Activated CD4-positive, alpha-beta T cell treated with anti-CD3 and anti-CD28 coated beads, Interleukin-2, amount 10 ng/mL, durations not matched to agents 24 days and 14 days (primary cell): ENCODE measurements around the gene EBF3. TPM values are rescaled to one million over a fixed set of nuclear protein-coding genes. Genes with fewer than 3 reads are reported as not detected.
A peak's percentile ranks its signal among the peaks of the same experiment; 100 is the strongest.

ENCODE experiments used
- DNase-seq: peaks from one replicate; pipeline ENCODE4 v3.0.0; 2022
- H3K27ac Mint-ChIP-seq: one replicate; pipeline ENCODE4 v1.8.0; 2022; ENCODE audit warnings: mild to moderate bottlenecking, mixed read lengths
- H3K27me3 Mint-ChIP-seq: one replicate; pipeline ENCODE4 v1.8.0; 2022; ENCODE audit warnings: mixed read lengths
- H3K36me3 Mint-ChIP-seq: one replicate; pipeline ENCODE4 v1.8.0; 2022; ENCODE audit warnings: low read depth, mild to moderate bottlenecking, mixed read lengths
- H3K4me1 Mint-ChIP-seq: one replicate; pipeline ENCODE4 v1.8.0; 2021; ENCODE audit warnings: mixed read lengths
- H3K4me3 Mint-ChIP-seq: one replicate; pipeline ENCODE4 v1.8.0; 2022; ENCODE audit warnings: mild to moderate bottlenecking, moderate library complexity, mixed read lengths
- H3K9me3 Mint-ChIP-seq: one replicate; pipeline ENCODE4 v1.8.0; 2021; ENCODE audit warnings: mixed read lengths
- intact Hi-C: fragments of 100-400 bp; cut with micrococcal nuclease; formaldehyde crosslinking; loops from one replicate; pipeline ENCODE4 v1.15.1; 2023
- total RNA-seq: library from RNA; stranded (reverse); gene quantifications from 2 replicates; pipeline ENCODE4 v1.2.3, GENCODE V29; 2022

The EBF3 gene, protein sequence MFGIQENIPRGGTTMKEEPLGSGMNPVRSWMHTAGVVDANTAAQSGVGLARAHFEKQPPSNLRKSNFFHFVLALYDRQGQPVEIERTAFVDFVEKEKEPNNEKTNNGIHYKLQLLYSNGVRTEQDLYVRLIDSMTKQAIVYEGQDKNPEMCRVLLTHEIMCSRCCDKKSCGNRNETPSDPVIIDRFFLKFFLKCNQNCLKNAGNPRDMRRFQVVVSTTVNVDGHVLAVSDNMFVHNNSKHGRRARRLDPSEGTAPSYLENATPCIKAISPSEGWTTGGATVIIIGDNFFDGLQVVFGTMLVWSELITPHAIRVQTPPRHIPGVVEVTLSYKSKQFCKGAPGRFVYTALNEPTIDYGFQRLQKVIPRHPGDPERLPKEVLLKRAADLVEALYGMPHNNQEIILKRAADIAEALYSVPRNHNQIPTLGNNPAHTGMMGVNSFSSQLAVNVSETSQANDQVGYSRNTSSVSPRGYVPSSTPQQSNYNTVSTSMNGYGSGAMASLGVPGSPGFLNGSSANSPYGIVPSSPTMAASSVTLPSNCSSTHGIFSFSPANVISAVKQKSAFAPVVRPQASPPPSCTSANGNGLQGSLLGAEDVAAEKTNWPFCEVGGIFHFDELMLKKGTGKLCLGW
- not detected in 2 replicates for total RNA-seq

GRCh38 chr10:129963641-129964501 is at the start of gene EBF3:
EBF3 (minus strand) TSS chr10:129964274; CDS start chr10:129963768, 506 bp downstream.
- peak within 1 kb of the TSS; percentile 72 for H3K4me3 Mint-ChIP-seq
- peaks cover 8% of the 10 kb centered on the region for H3K4me1 Mint-ChIP-seq
- H3K27ac Mint-ChIP-seq: peak within 1 kb of the TSS; percentile 66
- peaks cover 10% of the 10 kb centered on the region for H3K36me3 Mint-ChIP-seq
- DNase-seq: peak; percentile 81
- intact Hi-C loops: loop anchor here (5.0 kb wide), 1 partner anchor 148 kb away; the partner anchor contains the start of gene C10orf143
- H3K9me3 Mint-ChIP-seq: peaks cover 4% of the 10 kb centered on the region
- peaks cover 57% of the 10 kb centered on the region for H3K27me3 Mint-ChIP-seq

DNA sequence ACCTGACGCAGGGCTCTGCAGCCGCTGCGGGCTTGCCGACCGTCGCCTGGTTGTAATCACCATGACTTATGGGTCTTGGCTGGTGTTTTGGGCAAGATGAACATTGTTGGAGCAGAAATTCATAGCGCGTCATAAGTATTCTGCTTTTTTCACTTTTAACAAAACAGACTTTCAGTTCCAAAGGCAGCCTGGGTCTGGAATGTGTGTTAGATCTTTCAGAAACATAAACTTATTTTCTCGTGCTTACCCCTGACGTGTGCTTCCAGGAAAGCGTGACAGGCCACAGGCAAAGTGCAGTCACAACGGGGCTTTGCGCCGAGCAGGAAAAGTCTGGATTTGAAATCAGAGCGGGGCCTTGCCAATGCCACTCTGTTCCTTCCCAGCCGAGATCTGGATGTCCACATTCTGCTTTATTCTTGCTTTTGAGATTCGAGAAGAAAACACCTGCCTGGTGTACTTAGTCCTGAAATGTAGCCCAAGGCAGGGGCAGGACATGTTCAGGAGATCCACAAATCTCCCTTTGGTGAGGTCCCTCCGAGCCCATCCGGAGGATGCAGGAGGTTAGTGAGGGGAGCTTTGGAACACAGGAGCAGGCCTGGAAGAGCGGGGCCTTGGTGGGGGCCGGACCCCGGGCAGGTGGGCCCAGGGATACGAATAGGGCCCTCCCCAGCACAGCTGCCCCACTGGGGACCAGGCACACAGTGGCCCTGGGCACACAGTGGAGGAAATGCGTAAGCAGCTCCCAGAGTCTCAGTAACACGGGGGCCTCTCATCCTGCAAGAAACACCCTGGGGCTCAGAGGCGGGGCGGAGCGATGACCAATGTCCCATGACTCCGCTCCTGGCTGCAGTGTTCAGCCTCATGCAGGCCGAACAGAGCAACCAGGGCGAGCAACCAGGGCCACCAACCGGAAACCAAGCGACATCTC is 49.5 kb upstream of the EBF3 start:
- Mint-ChIP-seq H3K27me3 (no peaks in the 10 kb centered on the region), H3K36me3 (no peaks in the 10 kb centered on the region), H3K27ac (no peak overlapping the region), H3K4me3 (no peak overlapping the region), H3K4me1 (peaks cover 6% of the 10 kb centered on the region), H3K9me3 (no peaks in the 10 kb centered on the region)
- no peak for DNase-seq
- intact Hi-C loops: no loop called here

DNA sequence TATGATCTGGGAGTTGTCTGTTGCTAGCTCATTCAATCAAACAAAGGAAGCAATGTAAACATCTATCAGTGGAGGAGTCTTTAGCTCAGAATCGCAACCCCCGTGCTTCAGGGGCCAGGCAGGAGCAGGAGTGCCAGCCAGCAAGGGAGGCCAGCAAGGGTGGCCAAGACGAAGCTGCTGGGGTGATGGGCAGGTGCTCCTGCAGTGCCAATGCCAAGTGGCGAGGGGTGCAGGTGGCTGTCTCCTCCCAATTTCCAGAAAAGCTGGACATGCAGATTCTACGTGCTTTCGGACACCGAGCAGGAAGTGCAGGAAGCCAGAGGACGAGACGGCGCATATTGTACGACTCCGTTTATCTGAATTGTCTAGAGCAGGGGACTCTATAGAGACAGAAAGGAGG is 48.1 kb upstream of the EBF3 start:
- Mint-ChIP-seq H3K36me3 (no peaks in the 10 kb centered on the region), H3K4me1 (no peaks in the 10 kb centered on the region), H3K9me3 (no peaks in the 10 kb centered on the region), H3K27ac (no peak overlapping the region), H3K4me3 (no peak overlapping the region), H3K27me3 (peaks cover 4% of the 10 kb centered on the region)
- peak; percentile 30 for DNase-seq
- intact Hi-C loops: no loop called here

- no peaks in the 10 kb centered on the region for H3K4me1 Mint-ChIP-seq
- H3K9me3 Mint-ChIP-seq: no peaks in the 10 kb centered on the region
- H3K27ac Mint-ChIP-seq: no peak overlapping the region
- peaks cover 6% of the 10 kb centered on the region for H3K27me3 Mint-ChIP-seq
- no peak overlapping the region for H3K4me3 Mint-ChIP-seq
- peak; percentile 34 for DNase-seq
- intact Hi-C loops: no loop called here
- no peaks in the 10 kb centered on the region for H3K36me3 Mint-ChIP-seq
Observed at GRCh38 chr10:130010653-130011052, 46.6 kb upstream of the EBF3 start.

GRCh38 chr10:130009228-130009627 is 45.2 kb upstream of the EBF3 start:
- no peaks in the 10 kb centered on the region for H3K36me3 Mint-ChIP-seq

DNA sequence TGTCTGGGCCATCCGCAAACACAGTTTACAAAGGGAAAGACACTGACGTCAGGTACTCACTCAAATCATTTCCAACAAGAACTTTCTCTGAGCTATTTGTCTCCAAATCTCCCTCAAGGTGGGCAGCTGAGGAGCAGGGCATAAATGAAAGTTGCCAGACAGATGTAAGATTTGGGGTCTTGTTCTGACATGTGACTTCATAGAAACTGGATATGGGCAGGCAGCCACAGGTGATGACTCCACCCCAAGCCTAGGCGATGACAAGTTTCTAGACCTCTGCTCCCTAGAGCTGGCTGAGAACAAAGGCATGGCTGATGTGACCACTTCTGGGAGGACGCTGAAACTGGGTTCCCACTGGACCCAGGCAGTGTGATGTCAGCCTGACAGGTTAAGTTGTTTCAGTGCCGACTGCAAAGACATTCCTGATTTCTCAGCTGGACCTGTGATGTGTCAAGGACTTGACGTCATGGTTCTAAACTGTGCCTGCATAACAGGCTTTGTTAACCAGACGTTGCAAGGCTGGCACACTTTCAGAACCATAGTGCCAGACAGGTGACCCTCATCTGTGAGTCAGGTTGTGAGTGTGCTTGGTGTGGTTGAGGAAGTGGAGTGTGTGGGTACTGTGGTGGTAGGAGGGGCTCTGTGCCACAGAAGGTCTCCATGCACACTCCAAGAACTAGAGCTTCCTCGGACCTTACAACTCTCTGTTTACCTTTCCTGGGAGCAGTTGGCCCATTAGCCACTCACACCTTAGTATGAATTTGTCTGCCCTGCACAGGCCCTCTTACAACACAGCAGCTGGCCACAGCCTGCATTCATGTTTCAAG is 39.9 kb upstream of the EBF3 start:
- no peaks in the 10 kb centered on the region for H3K9me3 Mint-ChIP-seq
- H3K4me1 Mint-ChIP-seq: no peaks in the 10 kb centered on the region
- intact Hi-C loops: no loop called here
- H3K27ac Mint-ChIP-seq: no peak overlapping the region
- no peak overlapping the region for H3K4me3 Mint-ChIP-seq
- H3K36me3 Mint-ChIP-seq: no peaks in the 10 kb centered on the region
- peak; percentile 35 for DNase-seq
- peaks cover 6% of the 10 kb centered on the region for H3K27me3 Mint-ChIP-seq

More at GRCh38 chr10:130009228-130009627, 45.2 kb upstream of the EBF3 start:
- Mint-ChIP-seq H3K9me3 (no peaks in the 10 kb centered on the region), H3K4me3 (no peak overlapping the region), H3K27ac (no peak overlapping the region), H3K4me1 (no peaks in the 10 kb centered on the region), H3K27me3 (peaks cover 6% of the 10 kb centered on the region)
- peak; percentile 34 for DNase-seq
- intact Hi-C loops: no loop called here

DNA sequence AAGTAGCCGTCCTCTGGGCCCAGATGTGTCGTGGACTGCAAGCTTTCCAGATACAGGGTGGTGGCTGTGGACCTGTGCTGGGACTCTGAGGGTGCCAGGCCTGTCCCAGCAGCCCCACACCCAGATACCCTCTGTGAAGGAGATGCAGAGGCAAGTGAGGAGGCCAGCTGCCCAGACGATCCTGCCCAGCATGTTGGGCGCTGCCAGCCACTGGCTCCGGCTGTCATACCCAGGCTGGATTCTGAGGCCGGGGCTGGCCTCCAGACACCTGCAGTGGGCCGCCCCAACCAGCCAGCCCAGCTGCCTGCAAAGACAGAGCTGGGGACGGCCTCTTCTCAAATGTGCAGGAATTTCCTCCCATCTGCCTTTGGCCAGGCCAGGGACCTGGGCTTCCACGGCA is 39.1 kb upstream of the EBF3 start:
- H3K27me3 Mint-ChIP-seq: peaks cover 8% of the 10 kb centered on the region

GRCh38 chr10:130002606-130003005 is 38.5 kb upstream of the EBF3 start:
- peak; percentile 35 for DNase-seq
- Mint-ChIP-seq H3K27ac (no peak overlapping the region), H3K9me3 (peaks cover 8% of the 10 kb centered on the region), H3K36me3 (no peaks in the 10 kb centered on the region), H3K4me3 (no peak overlapping the region), H3K4me1 (no peaks in the 10 kb centered on the region), H3K27me3 (peaks cover 12% of the 10 kb centered on the region)
- intact Hi-C loops: no loop called here

More for the DNA sequence above, 39.1 kb upstream of the EBF3 start:
- peaks cover 7% of the 10 kb centered on the region for H3K9me3 Mint-ChIP-seq
- no peaks in the 10 kb centered on the region for H3K4me1 Mint-ChIP-seq
- intact Hi-C loops: no loop called here
- no peak overlapping the region for H3K4me3 Mint-ChIP-seq
- DNase-seq: peak; percentile 29
- H3K27ac Mint-ChIP-seq: no peak overlapping the region
- H3K36me3 Mint-ChIP-seq: no peaks in the 10 kb centered on the region

DNA sequence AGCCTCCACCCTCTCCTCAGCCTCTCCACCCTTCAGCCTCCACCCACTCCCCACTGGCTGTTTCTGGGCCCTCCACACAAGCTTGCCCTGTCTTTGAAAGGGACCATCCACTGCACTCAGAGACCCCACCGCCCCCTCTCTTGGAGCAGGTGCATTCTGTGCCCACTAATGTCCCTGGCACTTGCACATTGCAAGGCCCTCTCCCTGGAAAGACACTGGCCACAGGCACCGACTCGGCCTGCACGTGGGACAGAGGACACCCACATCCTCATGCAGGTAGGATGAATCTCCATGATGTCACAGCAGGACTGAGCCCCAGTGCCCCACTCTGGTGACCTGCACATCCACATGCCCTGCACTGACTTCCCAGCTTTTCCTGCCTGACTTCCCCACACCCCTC is 36.8 kb upstream of the EBF3 start:
- intact Hi-C loops: no loop called here
- DNase-seq: peak; percentile 21
- H3K4me1 Mint-ChIP-seq: no peaks in the 10 kb centered on the region
- H3K27ac Mint-ChIP-seq: no peak overlapping the region
- H3K9me3 Mint-ChIP-seq: peaks cover 11% of the 10 kb centered on the region
- H3K36me3 Mint-ChIP-seq: no peaks in the 10 kb centered on the region
- peaks cover 15% of the 10 kb centered on the region for H3K27me3 Mint-ChIP-seq
- no peak overlapping the region for H3K4me3 Mint-ChIP-seq

DNA sequence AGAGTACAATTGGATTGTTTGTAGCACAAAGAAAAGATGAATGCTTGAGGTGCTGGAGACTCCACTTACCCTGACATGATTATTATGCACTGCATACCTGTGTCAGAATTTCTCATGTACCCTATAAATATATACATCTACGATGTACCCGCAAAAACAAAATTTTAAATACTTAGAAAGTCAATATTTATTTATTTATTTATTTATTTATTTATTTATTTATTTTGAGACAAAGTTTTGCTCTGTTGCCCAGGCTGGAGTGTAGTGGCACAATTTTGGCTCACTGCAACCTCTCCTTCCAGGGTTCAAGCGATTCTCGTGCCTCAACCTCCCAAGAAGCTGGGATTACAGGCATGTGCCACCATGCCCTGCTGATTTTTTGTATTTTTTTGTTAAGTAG is 35.1 kb upstream of the EBF3 start:
- DNase-seq: no peak
- Mint-ChIP-seq H3K27me3 (peaks cover 28% of the 10 kb centered on the region), H3K4me3 (no peak overlapping the region), H3K27ac (no peak overlapping the region), H3K4me1 (no peaks in the 10 kb centered on the region), H3K9me3 (peaks cover 12% of the 10 kb centered on the region), H3K36me3 (no peaks in the 10 kb centered on the region)
- intact Hi-C loops: no loop called here

- no peak for DNase-seq
- intact Hi-C loops: no loop called here
- Mint-ChIP-seq H3K27ac (no peak overlapping the region), H3K4me1 (no peaks in the 10 kb centered on the region), H3K4me3 (no peak overlapping the region), H3K27me3 (peaks cover 27% of the 10 kb centered on the region), H3K36me3 (no peaks in the 10 kb centered on the region), H3K9me3 (peaks cover 16% of the 10 kb centered on the region)
Observed at GRCh38 chr10:129993621-129994020, 29.5 kb upstream of the EBF3 start.

DNA sequence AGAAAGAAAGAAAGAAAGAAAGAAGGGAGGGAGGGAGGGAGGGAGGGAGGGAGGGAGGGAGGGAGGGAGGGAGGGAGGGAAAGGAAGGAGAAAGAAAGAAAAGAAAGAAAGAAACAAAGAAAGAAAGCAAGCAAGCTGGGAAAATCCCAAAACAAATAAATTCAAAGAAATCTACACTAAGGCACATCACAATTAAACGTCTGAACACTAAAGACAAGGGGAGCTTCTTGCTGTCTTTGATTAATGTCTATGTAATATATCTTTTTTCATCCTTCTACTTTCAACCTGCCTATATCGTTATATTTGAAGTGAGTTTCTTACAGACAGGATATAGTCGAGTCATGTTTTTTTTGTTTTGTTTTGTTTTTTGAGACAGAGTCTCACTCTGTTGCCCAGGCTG is 28.3 kb upstream of the EBF3 start:
- peaks cover 28% of the 10 kb centered on the region for H3K27me3 Mint-ChIP-seq
- no peak overlapping the region for H3K27ac Mint-ChIP-seq
- intact Hi-C loops: no loop called here
- peaks cover 14% of the 10 kb centered on the region for H3K9me3 Mint-ChIP-seq
- H3K4me3 Mint-ChIP-seq: no peak overlapping the region
- no peaks in the 10 kb centered on the region for H3K36me3 Mint-ChIP-seq
- DNase-seq: no peak
- H3K4me1 Mint-ChIP-seq: no peaks in the 10 kb centered on the region
